Neural progenitor cell (in vitro differentiated cells): Measurements from ENCODE around the gene UQCRC2.

Experiments
- CTCF ChIP-seq: fragments of 200-600 bp; sonication (generic); IDR thresholded peaks from 2 replicates; pipeline ENCODE4 v1.5.1; 2017; ENCODE audit warnings: antibody characterized with exemption, mild to moderate bottlenecking
- EZH2 ChIP-seq: fragments of 200-600 bp; sonication (generic); IDR thresholded peaks from 2 replicates; pipeline ENCODE4 v1.6.1; 2017; ENCODE audit warnings: antibody characterized with exemption, mild to moderate bottlenecking, moderate library complexity
- EZH2phosphoT487 ChIP-seq: fragments of 200-600 bp; sonication (generic); IDR thresholded peaks from 2 replicates; pipeline ENCODE4 v1.6.1; 2017; ENCODE audit warnings: antibody characterized with exemption

DNA sequence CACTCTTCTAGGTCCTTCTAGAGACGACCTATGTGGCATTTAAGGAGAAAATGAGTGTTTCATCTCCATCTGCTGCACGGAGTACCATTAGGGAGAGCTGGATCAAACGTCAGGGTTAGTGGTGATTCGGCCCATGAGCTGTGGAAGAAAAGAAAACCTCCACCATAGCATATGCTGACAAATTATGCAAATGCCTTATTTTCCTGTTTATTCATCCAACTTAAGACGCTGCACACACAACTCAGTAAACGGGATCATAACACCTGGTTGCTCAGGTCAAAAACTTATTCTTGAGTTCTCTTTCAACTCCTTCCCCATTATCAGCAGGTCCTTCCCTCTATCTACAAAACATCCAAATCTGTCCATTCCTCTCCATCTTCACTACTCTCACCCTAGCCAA is 53.5 kb downstream of the UQCRC2 start:
- TF ChIP-seq CTCF (no peak), EZH2phosphoT487 (no peak), EZH2 (no peak)
